Pulmonary artery endothelial cell (primary cell): ENCODE results near the gene DNHD1. TPM values are rescaled to one million over a fixed set of nuclear protein-coding genes. Genes with fewer than 3 reads are reported as not detected.
A peak's percentile ranks its signal among the peaks of the same experiment; 100 is the strongest.

ENCODE experiments used
- DNase-seq: peaks from one replicate; pipeline ENCODE4 v3.0.0-alpha.2; 2011; ENCODE audit warnings: low read depth, low spot score
- total RNA-seq: library from RNA; depleted of rRNA; stranded (reverse); fragments of >200 nt; gene quantifications from 2 replicates; pipeline ENCODE4 v1.2.3, GENCODE V29; 2014

DNHD1 gene
- total RNA-seq, 1 donor from 2014 or later = 2.0 TPM

DNA sequence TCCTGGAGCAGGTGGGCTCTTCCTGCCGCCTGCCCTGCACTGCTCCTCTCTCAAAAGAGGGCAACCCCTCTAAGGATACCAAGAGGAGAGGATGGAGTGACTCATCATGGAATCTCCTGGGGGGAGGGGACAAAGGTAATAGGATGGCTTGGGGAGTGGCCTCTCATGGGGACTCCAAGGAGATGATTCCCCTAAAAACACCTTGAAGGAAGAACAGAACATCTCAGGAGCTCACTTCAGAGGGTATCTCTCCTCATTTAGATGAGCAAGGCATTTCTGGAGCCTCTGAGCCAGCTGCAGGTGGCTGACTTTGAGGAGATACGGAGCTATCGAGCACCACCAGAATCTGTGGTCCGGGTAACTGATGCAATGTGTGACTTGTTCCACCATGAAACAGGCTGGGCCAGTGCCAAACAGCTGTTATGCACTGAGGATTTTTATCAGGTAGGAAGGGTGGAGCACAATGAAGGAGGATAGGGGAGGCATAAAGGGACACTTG, 66.1 kb downstream of the DNHD1 start:
- DNase-seq = no peak

DNA sequence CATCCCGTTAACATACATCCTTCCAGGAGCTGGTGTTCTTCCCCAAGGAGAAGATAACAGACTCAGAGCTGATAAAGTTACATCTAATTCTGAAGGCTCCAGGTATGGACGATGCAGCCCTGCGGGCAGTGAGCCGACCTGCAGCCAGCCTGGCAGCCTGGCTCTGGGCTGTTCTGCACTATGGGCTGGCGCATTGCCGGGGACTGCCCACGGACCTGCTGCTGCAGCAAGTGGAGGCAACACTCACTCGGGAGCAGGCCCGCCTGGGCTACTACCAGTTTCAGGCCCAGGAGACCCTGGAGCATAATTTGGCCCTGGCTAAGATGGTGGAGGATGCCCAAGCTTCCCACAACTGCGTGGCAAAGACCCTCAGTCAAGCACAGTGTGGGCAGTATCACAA, 66.6 kb downstream of the DNHD1 start:
- no peak for DNase-seq

DNA sequence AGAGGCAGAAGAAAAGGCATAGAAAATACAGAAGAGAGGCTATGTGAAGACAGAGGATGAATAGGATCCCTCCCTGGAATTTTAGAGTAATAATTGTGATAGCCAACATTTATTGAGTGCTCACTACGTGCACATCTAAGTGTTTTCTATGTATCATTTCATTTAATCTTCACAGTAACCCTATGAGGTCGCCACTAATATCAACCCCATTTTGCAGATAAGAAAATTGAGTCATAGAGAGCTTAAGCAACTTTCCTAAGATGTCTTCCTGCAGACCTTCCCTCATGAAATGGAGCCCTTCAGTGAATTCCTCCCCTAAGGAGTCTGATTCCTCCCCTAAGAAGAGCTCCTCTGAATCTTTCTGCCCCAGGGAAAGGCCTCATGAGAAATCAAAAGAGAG, 68.2 kb downstream of the DNHD1 start:
- no peak for DNase-seq

DNA sequence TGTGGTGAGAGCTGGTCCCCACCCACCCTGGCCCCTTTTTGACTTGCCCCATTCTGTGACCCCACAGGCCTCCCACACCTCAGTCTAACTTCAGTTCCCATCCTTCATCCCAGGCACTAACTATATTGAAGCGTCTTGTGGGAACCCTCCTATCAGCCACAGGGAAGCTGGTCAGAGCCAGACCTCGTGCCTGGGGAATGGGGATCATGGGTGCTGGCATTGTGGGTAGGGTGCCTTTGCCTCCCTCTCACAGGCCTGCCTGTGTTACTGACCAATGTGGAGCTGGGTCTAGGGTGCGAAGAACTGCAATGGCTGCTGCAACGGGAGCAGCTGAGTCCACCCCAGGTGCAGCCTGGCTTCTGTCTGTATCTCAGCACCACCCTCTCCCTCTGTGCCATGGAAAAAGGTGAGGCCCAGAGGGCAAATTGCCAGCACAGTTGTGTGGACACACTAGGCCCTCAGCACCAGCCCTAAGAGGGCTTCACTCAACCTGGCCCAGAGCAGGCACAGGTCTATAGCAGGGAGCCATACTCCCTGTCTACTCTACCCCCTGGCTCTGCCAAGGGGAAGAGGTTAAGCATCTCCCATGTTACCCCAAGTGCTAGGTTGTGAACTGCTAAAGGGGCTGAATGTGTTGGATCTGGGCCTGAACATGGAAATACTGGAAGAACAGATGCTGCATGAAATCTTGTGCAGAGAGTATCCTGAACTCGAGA, 69.1 kb downstream of the DNHD1 start:
- DNase-seq = no peak

DNA sequence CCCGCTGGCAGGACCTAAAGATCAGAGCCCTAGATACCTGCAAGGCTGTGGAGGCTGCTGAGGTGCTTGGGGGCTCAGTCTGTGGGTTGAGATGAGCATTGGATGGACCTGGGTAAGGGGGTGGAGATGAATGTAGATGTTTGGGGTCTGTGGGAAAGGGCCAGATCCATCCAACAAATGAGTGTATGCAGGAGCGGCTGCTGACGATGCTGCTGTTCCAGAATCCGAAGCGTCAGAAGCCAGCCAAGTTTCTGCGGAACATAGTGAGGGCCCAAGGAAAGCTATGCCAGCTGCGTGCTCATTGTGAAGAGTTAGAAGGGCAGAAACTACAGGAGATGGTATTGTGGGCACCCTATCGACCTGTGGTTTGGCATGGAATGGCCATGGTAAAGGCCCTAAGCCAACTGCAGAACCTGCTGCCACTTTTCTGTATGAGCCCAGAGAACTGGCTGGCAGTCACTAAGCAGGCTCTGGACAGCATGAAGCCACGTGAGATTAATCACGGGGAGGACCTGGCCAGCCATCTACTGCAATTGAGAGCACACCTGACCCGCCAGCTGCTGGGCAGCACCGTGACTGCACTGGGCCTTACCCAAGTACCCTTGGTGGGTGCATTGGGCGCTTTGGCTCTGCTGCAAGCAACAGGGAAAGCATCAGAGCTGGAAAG, 69.8 kb downstream of the DNHD1 start:
- DNase-seq = no peak

DNA sequence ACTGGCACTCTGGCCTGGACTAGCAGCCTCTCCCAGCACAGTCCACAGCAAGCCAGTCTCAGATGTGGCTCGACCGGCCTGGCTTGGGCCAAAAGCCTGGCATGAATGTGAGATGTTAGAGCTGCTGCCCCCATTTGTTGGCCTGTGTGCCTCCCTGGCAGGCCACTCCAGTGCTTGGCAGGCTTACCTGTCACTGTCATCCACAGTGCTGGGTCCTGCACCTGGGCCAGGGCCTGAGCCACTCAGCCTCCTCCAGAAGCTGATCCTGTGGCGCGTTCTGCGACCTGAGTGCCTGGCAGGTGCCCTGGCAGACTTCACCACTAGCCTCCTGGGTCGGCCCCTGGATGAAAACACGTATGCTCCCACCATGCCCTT, 70.3 kb downstream of the DNHD1 start:
- DNase-seq = no peak

DNA sequence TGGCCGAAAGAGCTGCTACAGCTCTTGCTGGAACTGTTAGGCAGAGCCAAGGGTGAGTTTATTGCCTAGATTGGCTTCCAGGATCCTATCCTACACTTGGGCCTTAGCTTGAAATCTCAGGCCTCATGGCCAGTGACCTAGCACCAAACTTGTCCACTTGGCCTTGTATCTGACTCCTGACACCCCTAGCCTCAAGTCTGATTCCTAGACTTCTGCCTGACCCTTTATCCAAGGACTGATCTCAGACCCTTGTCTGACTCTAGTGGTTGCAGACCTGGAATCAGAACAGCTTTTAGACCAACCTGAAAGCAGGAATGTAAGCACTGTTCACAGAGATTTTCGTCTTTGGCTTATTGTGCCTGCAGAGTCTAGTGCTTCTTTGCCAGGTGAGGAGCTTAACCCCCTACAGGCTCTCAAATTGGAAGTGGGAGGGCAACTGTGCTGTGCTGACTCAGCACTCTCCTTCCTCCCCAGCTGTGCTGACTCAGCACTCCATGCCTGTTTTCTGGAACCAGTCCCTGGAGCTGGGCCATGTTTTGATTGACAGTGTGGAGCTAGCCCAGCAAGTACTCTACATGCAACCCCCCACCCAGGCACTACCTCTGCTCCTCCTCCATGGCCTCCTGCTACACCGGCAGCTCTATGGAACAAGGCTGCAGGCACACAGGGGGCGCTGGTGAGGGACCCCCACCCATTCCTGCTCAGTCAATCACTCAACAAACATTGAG, 71.3 kb downstream of the DNHD1 start:
- DNase-seq = peak; percentile 11

DNA sequence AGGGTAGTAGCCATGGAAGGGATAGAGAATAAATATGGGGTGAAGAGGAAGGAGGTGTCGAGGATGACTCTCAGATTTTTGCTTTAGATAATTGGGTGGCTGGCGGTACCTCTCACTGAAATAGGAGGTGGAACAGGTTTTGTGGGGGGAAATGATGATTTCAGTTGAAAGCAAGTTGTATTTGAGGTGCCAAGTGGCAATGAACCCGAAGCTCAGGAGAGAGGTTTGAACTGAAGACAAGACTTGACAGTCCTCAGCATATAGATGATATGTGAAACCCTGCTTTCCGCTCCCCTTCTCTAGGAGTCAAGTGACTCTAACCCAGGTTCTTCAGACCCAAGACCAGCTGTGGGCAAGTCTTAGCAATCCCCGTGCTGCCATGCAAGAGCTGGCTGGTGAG, 72.6 kb downstream of the DNHD1 start:
- no peak for DNase-seq

DNA sequence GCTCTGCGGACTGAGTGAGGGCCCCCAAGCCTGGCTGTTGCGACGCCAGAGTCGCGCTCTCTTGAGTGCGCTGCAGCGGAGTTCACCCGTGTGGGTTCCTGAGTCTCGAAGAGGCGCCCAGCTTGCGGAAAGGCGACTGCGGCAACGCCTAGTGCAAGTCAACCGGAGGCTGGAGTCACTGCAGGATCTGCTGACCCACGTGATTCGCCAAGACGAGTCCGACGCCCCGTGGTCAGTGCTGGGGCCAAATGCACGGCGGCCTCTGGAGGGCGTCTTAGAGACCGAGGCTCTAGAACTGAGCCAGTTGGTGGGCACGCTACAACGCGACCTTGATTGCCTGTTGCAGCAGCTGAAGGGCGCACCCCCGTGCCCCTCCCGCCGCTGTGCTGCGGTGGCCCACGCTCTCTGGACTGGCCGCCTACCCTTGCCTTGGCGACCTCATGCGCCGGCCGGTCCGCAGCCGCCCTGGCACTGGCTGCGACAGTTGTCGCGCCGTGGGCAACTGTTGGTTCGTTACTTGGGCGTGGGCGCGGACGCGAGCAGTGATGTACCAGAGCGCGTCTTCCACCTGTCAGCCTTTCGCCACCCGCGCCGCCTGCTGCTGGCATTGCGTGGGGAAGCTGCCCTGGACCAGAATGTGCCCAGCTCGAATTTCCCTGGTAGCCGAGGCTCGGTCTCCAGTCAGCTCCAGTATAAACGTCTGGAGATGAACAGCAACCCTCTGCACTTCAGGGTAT, 73.8 kb downstream of the DNHD1 start:
- DNase-seq = no peak

DNA sequence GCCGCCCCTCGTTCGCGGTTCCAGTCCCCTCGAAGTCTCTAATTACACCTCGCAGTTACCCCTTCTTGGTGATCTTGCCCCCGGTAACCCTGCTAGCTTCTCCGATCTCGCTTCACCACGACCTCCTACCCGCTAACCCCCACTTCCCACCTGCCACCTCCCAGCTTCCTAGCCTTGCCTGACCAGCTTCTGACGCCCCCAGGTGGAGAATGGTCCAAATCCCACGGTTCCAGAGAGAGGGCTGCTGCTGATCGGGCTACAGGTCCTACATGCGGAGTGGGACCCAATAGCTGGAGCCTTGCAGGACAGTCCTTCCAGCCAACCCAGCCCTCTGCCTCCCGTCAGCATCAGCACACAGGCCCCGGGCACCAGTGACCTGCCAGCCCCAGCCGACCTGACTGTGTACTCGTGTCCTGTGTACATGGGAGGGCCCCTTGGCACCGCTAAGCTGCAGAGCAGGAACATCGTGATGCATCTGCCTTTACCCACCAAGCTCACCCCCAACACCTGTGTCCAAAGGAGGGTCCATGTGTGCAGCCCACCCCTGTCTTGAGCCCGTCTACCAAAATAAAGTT, 74.4 kb downstream of the DNHD1 start:
- DNase-seq = no peak

DNA sequence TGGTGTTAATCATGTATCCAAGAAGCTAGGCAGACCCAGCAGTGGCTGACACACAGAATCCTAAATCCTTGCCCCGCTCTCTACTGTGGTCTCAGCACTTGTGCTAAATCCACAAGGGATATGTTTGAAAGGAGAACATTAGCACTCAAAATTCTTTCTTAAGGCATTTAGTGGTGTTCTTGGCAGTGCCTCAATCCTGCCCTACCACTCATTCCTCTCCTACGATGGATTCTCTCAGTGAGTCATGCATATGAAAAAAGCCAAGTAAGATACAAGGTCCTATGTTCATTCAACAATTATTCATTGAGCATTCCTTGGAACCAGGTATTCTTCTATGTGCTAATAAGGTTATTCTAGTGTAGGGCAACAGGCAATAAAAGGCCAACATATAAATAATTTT, 75.1 kb downstream of the DNHD1 start:
- no peak for DNase-seq

DNA sequence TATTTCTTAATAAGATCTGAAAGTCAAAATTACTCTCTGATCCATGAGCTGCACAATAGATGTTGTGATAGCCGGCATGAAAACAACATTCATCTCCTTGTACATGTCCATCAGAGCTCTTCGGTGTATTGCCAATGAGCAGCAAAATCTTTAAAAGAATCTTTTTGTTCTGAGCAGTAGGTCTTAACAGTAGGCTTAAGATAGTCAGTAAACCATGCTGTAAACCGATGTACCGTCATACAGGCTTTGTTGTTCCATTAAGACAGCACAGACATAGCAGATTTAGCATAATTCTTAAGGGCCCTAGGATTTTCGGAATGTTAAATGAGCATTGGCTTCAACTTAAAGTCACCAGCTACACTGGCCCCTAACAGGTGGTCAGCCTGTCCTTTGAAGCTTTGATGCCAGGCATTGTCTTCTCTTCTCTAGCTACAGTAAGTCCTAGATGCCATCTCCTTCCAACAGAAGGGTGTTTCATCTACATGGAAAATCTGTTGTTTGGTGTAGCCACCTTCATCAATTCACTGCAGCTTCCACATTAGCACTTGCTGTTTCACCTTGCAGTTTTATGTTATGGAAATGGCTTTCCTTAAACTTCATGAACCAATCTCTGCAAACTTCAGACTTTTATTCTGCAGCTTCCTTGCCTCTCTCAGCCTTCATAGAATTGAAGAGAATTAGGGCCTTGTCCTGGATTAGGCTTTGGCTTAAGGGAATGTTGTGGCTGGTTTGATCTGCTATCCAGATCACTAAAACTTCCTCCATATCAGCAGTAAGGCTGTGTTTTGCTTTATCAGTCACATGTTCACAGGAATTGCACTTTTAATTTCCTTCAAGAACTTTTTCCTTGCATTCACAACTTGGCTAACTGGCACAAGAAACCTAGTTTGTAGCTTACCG, 78.0 kb downstream of the DNHD1 start:
- DNase-seq = no peak

DNA sequence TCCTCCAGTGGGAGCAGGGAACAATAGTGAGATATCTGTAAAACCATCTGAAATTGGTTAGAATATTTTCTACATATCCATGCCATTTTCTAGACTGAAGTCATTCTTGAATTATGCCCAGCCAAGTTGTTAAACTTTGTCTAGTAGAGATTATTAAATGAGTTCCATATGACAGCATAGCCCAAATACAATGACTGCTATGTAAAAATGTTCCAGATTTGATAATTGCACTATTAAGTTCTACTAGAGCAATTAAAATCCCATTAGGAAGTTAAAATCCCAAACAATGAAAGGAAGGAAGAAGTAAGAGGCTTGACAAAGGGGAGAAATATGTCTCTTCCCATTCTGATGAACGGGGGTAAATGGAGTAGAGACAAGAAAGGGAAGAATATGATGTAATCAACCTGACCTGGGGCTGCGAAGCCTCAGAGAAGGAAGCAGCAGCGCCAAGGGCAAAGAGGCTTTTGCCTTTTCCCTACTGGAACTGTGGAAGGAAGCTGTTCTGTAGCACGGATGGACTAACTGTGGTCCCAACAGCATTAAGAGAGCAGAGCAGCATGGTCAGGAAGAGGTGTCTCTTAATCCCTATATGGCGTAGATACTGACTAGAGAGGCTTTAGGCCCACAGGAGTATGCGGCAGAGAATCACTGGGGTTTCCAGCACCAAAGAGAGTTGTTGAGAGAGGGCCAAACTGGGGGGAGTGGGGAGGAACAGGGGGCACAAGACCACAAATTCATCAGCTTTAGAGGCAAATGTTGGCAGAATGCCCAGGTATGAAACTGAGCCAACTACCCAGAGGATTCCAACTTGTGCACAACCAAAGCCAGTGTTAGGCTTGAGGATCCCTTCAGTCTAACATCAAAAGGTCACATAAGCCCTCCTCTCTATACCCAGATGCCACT, 79.6 kb downstream of the DNHD1 start:
- DNase-seq = peak; percentile 39

DNA sequence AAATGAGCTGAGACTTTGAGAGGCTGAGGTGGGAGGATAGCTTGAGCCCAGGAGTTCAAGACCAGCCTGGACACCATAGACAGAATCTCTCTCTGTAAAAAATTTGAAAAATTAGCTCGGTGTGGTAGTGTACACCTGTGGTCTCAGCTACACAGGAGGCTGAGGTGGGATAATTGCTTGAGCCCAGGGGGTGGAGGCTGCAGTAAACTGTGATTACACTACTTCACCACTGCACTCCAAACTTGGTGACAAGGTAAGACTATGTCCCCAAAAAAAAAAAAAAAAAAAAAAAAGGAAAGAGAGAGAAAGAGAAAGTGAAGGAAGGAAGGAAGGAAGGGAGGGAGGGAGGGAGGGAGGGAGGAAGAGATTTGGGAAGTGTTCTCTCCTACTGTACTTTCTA, 81.1 kb downstream of the DNHD1 start:
- DNase-seq = no peak

DNA sequence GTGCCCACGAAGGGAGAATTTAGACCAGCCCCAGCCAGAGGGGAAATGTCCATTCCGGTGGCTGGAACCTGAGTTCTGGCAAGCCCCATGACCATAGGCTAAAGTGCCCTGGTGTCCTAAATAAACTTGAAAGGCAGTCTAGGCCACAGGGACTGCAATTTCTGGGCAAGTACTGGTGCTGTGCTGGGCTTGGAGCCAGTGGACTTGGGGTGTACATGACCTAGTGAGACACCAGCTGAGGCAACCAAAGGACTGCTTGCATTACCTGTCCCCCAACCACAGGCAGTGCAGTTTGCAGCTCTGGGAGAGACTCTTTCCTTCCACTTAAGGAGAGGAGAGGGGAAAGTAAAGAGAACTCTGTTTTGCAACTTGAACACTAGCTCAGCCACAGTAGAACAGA, 82.6 kb downstream of the DNHD1 start:
- DNase-seq = no peak

DNA sequence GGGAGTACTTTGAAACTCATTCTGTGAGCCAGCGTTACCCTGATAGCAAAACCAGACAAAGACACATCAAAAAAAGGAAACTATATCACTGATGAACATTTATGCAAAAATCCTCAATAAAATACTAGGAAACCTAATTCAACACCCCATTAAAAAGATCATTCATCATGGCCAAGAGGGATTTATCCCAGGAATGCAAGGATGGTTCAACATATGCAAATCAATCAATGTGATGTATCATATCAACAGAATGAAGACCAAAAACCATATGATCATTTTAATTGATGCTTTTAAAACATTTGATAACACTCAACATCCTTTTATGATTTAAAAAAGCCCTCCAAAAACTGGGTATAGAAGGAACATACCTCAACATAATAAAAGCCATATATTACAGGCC, 86.5 kb downstream of the DNHD1 start:
- DNase-seq = no peak

DNA sequence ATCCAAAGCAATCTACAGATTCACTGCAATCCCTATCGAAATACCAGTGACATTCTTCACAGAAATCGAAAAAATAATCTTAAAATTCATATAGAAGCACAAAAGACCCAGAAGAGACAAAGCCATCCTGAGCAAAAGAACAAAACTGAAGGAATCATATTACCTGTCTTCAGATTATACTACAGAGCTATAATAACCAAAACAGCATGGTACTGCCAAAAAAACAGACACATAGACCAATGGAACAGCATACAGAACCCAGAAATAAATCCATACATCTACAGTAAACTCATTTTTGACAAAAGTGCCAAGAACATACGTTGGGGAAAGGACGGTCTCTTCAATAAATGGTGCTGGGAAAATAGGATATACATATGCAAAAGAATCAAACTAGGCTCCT, 87.4 kb downstream of the DNHD1 start:
- DNase-seq = no peak

DNA sequence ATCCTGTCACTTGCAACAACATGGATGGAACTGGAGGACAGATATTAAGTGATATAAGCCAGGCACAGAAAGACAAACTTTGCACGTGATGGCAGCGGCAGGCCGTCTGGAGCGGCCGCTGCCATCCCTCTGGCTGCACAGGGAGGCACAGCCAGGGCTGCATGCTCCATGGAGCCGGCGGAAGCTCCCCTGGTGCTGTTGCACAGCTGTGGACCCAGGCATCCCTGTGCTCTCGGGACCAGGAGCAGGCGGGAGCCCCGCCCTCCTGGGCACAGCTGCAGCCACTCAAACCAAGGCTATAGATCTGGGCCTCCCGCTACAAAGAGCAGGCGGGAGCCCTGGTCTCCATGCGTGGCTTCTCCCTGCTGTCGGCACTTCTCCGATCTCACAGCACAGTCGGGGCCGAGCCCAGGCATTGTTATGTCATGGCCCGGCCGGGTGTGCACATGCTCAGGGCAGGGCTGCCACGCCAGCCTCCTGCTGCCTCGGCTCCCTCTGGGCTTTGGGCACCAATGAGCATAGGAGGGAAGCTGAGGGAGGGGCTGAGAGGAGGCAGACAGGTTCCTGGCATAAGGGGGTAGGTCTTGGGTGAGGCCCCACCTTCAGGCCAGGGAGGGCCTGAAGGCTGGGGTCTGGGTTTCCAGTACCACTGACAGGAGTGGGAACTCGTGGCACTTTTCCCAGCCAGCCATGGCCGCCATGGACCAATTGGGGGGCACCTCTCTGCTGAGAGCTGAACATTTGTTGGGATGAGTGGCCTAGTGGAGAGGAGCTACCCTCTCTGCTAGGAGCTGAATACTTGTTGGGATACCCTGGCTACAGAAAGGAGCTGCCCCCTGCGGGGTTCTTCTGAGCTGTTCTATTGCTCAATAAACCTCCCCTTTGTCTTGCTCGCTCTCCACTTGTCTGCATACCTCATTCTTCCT, 89.6 kb downstream of the DNHD1 start:
- no peak for DNase-seq
